H1 (cell line): ENCODE measurements around the gene MEF2A. TPM values are rescaled to one million over a fixed set of nuclear protein-coding genes. Genes with fewer than 3 reads are reported as not detected.

Experiments used
- CHD7 ChIP-seq: fragments of 300-600 bp; sonication (generic); IDR thresholded peaks from 2 replicates; pipeline ENCODE4 v1.7.1; 2012; ENCODE audit warnings: low read length, moderate library complexity, mild to moderate bottlenecking, inconsistent platforms; ENCODE audit not compliant: insufficient replicate concordance
- polyA plus RNA-seq, 7 experiments: library from polyadenylated mRNA; depleted of rRNA in 3 of 7; stranded (reverse) in 5 of 7; unstranded in 2 of 7; fragments of >200 nt in 5 of 7; fragments of 200-250 nt in 2 of 7; gene quantifications; 1 replicate in 5 of 7; 2 replicates in 1 of 7; 4 replicates in 1 of 7; pipeline versions ENCODE4 v1.2.1 to v1.2.3, GENCODE V29; 2011 to 2013; ENCODE audit warnings: missing spikeins in 2 of 7, mixed read lengths in 2 of 7
- total RNA-seq: library from RNA; stranded (reverse); fragmentation: NEBNext Ultra II Directional; extraction: Animal tissue kit (Norgen Biotek cat#: 25700); gene quantifications from 2 replicates; pipeline ENCODE4 v1.2.1, GENCODE V29; 2021

Gene MEF2A
- total and polyA plus RNA-seq, 2 of the 8 experiments (the other 6 are each of a cell fraction or from before 2014, with no cell fraction given), result 15.6 to 22.5 TPM

DNA sequence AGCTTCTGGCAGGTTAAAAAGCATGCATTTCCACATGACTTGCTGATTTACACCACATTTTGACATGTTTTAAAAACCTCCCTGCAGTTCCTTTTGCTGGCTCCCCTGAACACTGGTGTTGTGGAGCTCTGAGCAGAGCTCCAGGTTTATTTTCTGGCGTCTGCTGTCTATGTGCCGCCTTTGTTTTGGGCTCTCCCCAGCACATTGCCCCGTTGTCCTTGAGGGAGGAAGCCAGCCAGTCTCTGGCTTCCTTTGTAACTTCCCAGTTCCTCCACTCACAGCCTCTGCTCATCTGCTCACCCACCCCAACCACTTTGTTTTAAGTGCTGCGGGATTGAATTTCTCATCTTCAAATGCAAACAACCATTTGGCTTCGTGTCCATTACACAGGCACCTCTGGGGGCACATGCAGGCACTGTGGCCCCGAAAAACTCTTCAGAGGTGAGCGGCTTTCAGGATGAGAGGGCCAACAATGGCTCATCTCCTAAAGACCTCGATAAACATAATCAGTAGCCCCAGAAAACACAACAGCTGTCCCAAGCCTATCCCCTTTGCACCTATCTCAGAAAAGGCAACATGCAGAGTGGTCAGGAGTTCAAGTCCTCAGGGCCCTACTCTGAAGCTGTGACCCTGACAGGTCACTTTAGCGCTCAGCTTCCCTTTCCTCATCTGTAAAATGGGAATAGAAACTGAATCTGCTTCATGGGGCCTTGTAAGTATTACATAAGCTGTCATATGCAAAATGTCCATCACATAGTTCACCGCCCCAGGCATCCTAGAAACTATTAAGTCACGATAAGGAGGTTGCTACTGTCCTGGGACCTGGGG lies 1.3 kb upstream of the MEF2A start (continued):
- no peak for TF ChIP-seq CHD7
